Measurements from ENCODE around the gene SEPTIN10. TPM values are rescaled to one million over a fixed set of nuclear protein-coding genes. Genes with fewer than 3 reads are reported as not detected.

Gene SEPTIN10
- total and polyA plus RNA-seq, 9 of the 15 experiments (the other 6 are each of a cell fraction or from before 2014, with no cell fraction given), result 0.40 TPM; not detected in 8

DNA sequence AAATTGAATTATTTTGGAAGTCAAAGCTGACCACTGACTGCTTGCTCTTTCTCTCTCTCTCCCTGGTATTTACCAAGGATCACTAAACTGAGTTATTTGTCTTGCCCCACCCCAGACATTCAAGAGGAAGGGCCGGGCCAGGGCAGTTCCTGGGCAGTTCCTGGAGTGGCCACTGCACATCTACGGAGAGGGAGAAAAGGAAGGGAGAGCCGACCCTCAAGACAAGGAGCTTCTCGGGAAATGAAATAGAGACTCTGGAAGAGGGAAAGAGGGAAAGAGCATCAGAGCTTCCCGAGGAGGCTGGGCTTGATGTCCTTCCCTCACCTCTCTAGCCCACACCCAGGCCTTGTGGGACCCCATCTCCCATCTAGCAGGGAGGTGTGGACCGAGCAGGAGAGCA, 83.1 kb downstream of the SEPTIN10 start:
- CTCF ChIA-PET (ENCODE audit: low intra/inter-chr PET ratio), result no interaction called here
- DNase-seq (ENCODE audit: extremely low read depth in 1 of 4, low spot score in 3 of 4), result no peak
- Histone ChIP-seq H3K4me1 (replicated peaks in 1 of 2; ENCODE audit: control insufficient read depth in 2 of 2, insufficient read depth in 2 of 2, low read length in 2 of 2) (no peaks in the 10 kb centered on the region), H3K79me2 (ENCODE audit: control insufficient read depth, insufficient read depth, low read length) (no peaks in the 10 kb centered on the region), H3K9me1 (ENCODE audit: control insufficient read depth, insufficient read depth, low read length) (no peaks in the 10 kb centered on the region), H4K20me1 (replicated peaks; ENCODE audit: control insufficient read depth, insufficient read depth, low read length) (no peaks in the 10 kb centered on the region; the same call in 1 of the 2 replicates), H3K9me3 (replicated peaks; ENCODE audit: control insufficient read depth, insufficient read depth, low read depth, low read length) (no peaks in the 10 kb centered on the region), H3K4me3 (no peak overlapping the region), H3K4me2 (ENCODE audit: insufficient read depth, low read length) (no peak overlapping the region), H3K36me3 (ENCODE audit: control insufficient read depth, insufficient read depth, low read length) (no peaks in the 10 kb centered on the region), H2AFZ (ENCODE audit: low read depth, low read length) (no peak overlapping the region), H3K27ac (ENCODE audit: extremely low read depth, low read depth, low read length) (no peak overlapping the region), H3K27me3 (ENCODE audit: control insufficient read depth in 2 of 2, insufficient read depth in 2 of 2, low read length in 2 of 2) (peaks cover 0 to 54% of the 10 kb centered on the region in 2 experiments; a peak in 3 of 5 replicates), H3K9ac (ENCODE audit: insufficient read depth in 1 of 2, low read depth in 2 of 2, low read length in 2 of 2) (no peak overlapping the region)
- POLR2A ChIA-PET, result no interaction called here
- in situ Hi-C loops (cut with MboI) (no loop called here), intact Hi-C loops (cut with micrococcal nuclease) (no loop called here)
- no peak for TF ChIP-seq PML (IDR thresholded peaks at IDR 0.05; ENCODE audit: low read length)
- TF ChIP-seq KLF13 (tag; IDR thresholded peaks at IDR 0.05; ENCODE audit: borderline replicate concordance, low read depth), result no peak
- no peak for TF ChIP-seq MEF2A (IDR thresholded peaks at IDR 0.05; ENCODE audit: control insufficient read depth, low read depth, low read length)
- no peak for TF ChIP-seq ZNF707 (CRISPR knock-in tag; conservative IDR thresholded peaks at IDR 0.05)
- TF ChIP-seq JUND (IDR thresholded peaks at IDR 0.05; ENCODE audit: borderline replicate concordance, low read depth, low read length), result no peak
- no peak for TF ChIP-seq JUND (tag; IDR thresholded peaks at IDR 0.05; ENCODE audit: borderline replicate concordance, low read depth, low read length)
- WGBS (ENCODE audit: insufficient coverage, low coverage, missing lambda C conversion rate), result 0% methylated on average over 6 of the region's 6 CpGs
- no peak for ATAC-seq
- BruUV-seq (replicated peaks), result no TSS peak
- FAIRE-seq, result no peak

All from K562 (cell line).